ENCODE results near the gene FOXD2.

Gene FOXD2

GRCh38 chr1:47418681-47419325 is 19.0 kb upstream of the FOXD2 start:
- Histone ChIP-seq H4K8ac (ENCODE audit: low read depth, low read length) (no peak overlapping the region), H2BK120ac (ENCODE audit: low read depth, low read length) (no peak overlapping the region), H3K4me1 (ENCODE audit: control insufficient read depth in 2 of 2, insufficient read depth in 1 of 2, low read depth in 1 of 2, low read length in 2 of 2) (no peaks in the 10 kb centered on the region), H2BK15ac (ENCODE audit: low read length) (no peak overlapping the region), H3K27me3 (ENCODE audit: control insufficient read depth in 3 of 3, insufficient read depth in 3 of 3, low read depth in 1 of 3, low read length in 3 of 3) (peaks cover 35 to 77% (median 68%) of the 10 kb centered on the region in 3 experiments), H2AK5ac (ENCODE audit: low read depth, low read length) (no peak overlapping the region), H3K23ac (ENCODE audit: low read depth, low read length, poor library complexity) (no peak overlapping the region), H2AFZ (ENCODE audit: low read length) (no peak overlapping the region), H3K4me2 (ENCODE audit: insufficient read depth, low read length, poor library complexity, severe bottlenecking) (no peak overlapping the region), H3K79me1 (ENCODE audit: low read depth, low read length) (no peaks in the 10 kb centered on the region), H2BK5ac (ENCODE audit: low read length) (no peak overlapping the region), H3K27ac (replicated peaks; ENCODE audit: low read length) (no peak overlapping the region), H3K18ac (ENCODE audit: low read length) (no peak overlapping the region), H3K4ac (ENCODE audit: low read length) (no peak overlapping the region), H3K9ac (ENCODE audit: low read depth, low read length, poor library complexity) (no peak overlapping the region), H3K9me3 (replicated peaks in 1 of 2; ENCODE audit: control insufficient read depth in 2 of 2, insufficient read depth in 1 of 2, low read depth in 1 of 2, low read length in 2 of 2) (peaks cover 0 to 3% of the 10 kb centered on the region in 2 donors), H4K91ac (ENCODE audit: low read depth, low read length, poor library complexity) (no peak overlapping the region), H3K36me3 (replicated peaks in 1 of 2; ENCODE audit: control insufficient read depth in 2 of 2, insufficient read depth in 2 of 2, low read length in 2 of 2) (no peaks in the 10 kb centered on the region), H3K4me3 (ENCODE audit: low read length in 2 of 2) (no peak overlapping the region), H3K14ac (ENCODE audit: low read length) (no peak overlapping the region), H2BK12ac (ENCODE audit: low read length) (no peak overlapping the region)
- DNase-seq (ENCODE audit: low spot score): no peak
- no CpG with 5 or more reads among the region's 6 CpGs for WGBS, 2 donors (ENCODE audit: extremely low coverage in 2 of 2, insufficient read length in 2 of 2, insufficient replicate concordance in 1 of 2)

GRCh38 chr1:47420547-47420946 is 17.3 kb upstream of the FOXD2 start:
- WGBS, 2 donors (ENCODE audit: extremely low coverage in 2 of 2, insufficient read length in 2 of 2, insufficient replicate concordance in 1 of 2): 100% methylated on average over 2 to 3 of the region's 4 CpGs

GRCh38 chr1:47423872-47424271 is 14.0 kb upstream of the FOXD2 start:
- Histone ChIP-seq H3K36me3 (replicated peaks in 1 of 2; ENCODE audit: control insufficient read depth in 2 of 2, insufficient read depth in 2 of 2, low read length in 2 of 2) (no peaks in the 10 kb centered on the region), H2BK120ac (ENCODE audit: low read depth, low read length) (no peak overlapping the region), H3K27ac (replicated peaks; ENCODE audit: low read length) (no peak overlapping the region), H3K14ac (ENCODE audit: low read length) (no peak overlapping the region), H3K79me1 (ENCODE audit: low read depth, low read length) (no peaks in the 10 kb centered on the region), H3K4me3 (ENCODE audit: low read length in 2 of 2) (no peak overlapping the region), H2BK15ac (ENCODE audit: low read length) (no peak overlapping the region), H3K4me1 (ENCODE audit: control insufficient read depth in 2 of 2, insufficient read depth in 1 of 2, low read depth in 1 of 2, low read length in 2 of 2) (peaks cover 0 to 2% of the 10 kb centered on the region in 2 donors), H3K9me3 (replicated peaks in 1 of 2; ENCODE audit: control insufficient read depth in 2 of 2, insufficient read depth in 1 of 2, low read depth in 1 of 2, low read length in 2 of 2) (no peaks in the 10 kb centered on the region), H2BK12ac (ENCODE audit: low read length) (no peak overlapping the region), H3K9ac (ENCODE audit: low read depth, low read length, poor library complexity) (no peak overlapping the region), H3K23ac (ENCODE audit: low read depth, low read length, poor library complexity) (no peak overlapping the region), H2AK5ac (ENCODE audit: low read depth, low read length) (no peak overlapping the region), H3K4me2 (ENCODE audit: insufficient read depth, low read length, poor library complexity, severe bottlenecking) (no peak overlapping the region), H4K8ac (ENCODE audit: low read depth, low read length) (no peak overlapping the region), H2BK5ac (ENCODE audit: low read length) (no peak overlapping the region), H4K91ac (ENCODE audit: low read depth, low read length, poor library complexity) (no peak overlapping the region), H3K27me3 (ENCODE audit: control insufficient read depth in 3 of 3, insufficient read depth in 3 of 3, low read depth in 1 of 3, low read length in 3 of 3) (peaks cover 7 to 57% (median 17%) of the 10 kb centered on the region in 3 experiments), H3K18ac (ENCODE audit: low read length) (no peak overlapping the region), H3K4ac (ENCODE audit: low read length) (no peak overlapping the region), H2AFZ (ENCODE audit: low read length) (no peak overlapping the region)
- no peak for DNase-seq (ENCODE audit: low spot score)
- no CpG with 5 or more reads among the region's 2 CpGs for whole genome bisulfite sequencing, 2 donors (ENCODE audit: extremely low coverage in 2 of 2, insufficient read length in 2 of 2, insufficient replicate concordance in 1 of 2)

More at GRCh38 chr1:47420547-47420946, 17.3 kb upstream of the FOXD2 start:
- Histone ChIP-seq H4K91ac (ENCODE audit: low read depth, low read length, poor library complexity) (no peak overlapping the region), H3K4me2 (ENCODE audit: insufficient read depth, low read length, poor library complexity, severe bottlenecking) (no peak overlapping the region), H3K18ac (ENCODE audit: low read length) (no peak overlapping the region), H2BK15ac (ENCODE audit: low read length) (no peak overlapping the region), H2AK5ac (ENCODE audit: low read depth, low read length) (no peak overlapping the region), H3K9me3 (replicated peaks in 1 of 2; ENCODE audit: control insufficient read depth in 2 of 2, insufficient read depth in 1 of 2, low read depth in 1 of 2, low read length in 2 of 2) (peaks cover 0 to 3% of the 10 kb centered on the region in 2 donors), H3K14ac (ENCODE audit: low read length) (no peak overlapping the region), H3K79me1 (ENCODE audit: low read depth, low read length) (no peaks in the 10 kb centered on the region), H2AFZ (ENCODE audit: low read length) (no peak overlapping the region), H3K23ac (ENCODE audit: low read depth, low read length, poor library complexity) (no peak overlapping the region), H3K36me3 (replicated peaks in 1 of 2; ENCODE audit: control insufficient read depth in 2 of 2, insufficient read depth in 2 of 2, low read length in 2 of 2) (no peaks in the 10 kb centered on the region), H2BK5ac (ENCODE audit: low read length) (no peak overlapping the region), H3K27ac (replicated peaks; ENCODE audit: low read length) (no peak overlapping the region), H3K4ac (ENCODE audit: low read length) (no peak overlapping the region), H2BK12ac (ENCODE audit: low read length) (no peak overlapping the region), H4K8ac (ENCODE audit: low read depth, low read length) (no peak overlapping the region), H3K9ac (ENCODE audit: low read depth, low read length, poor library complexity) (no peak overlapping the region), H3K27me3 (ENCODE audit: control insufficient read depth in 3 of 3, insufficient read depth in 3 of 3, low read depth in 1 of 3, low read length in 3 of 3) (peaks cover 31 to 66% (median 50%) of the 10 kb centered on the region in 3 experiments), H2BK120ac (ENCODE audit: low read depth, low read length) (no peak overlapping the region), H3K4me1 (ENCODE audit: control insufficient read depth in 2 of 2, insufficient read depth in 1 of 2, low read depth in 1 of 2, low read length in 2 of 2) (peaks cover 0 to 2% of the 10 kb centered on the region in 2 donors), H3K4me3 (ENCODE audit: low read length in 2 of 2) (no peak overlapping the region)
- DNase-seq (ENCODE audit: low spot score): no peak

GRCh38 chr1:47424336-47424982 is 13.4 kb upstream of the FOXD2 start:
- Histone ChIP-seq H3K4me3 (ENCODE audit: low read length in 2 of 2) (no peak overlapping the region), H4K91ac (ENCODE audit: low read depth, low read length, poor library complexity) (no peak overlapping the region), H2AFZ (ENCODE audit: low read length) (no peak overlapping the region), H3K79me1 (ENCODE audit: low read depth, low read length) (no peaks in the 10 kb centered on the region), H2AK5ac (ENCODE audit: low read depth, low read length) (no peak overlapping the region), H2BK120ac (ENCODE audit: low read depth, low read length) (no peak overlapping the region), H3K9ac (ENCODE audit: low read depth, low read length, poor library complexity) (no peak overlapping the region), H3K4me2 (ENCODE audit: insufficient read depth, low read length, poor library complexity, severe bottlenecking) (no peak overlapping the region), H2BK15ac (ENCODE audit: low read length) (no peak overlapping the region), H3K14ac (ENCODE audit: low read length) (no peak overlapping the region), H2BK12ac (ENCODE audit: low read length) (no peak overlapping the region), H3K27me3 (ENCODE audit: control insufficient read depth in 3 of 3, insufficient read depth in 3 of 3, low read depth in 1 of 3, low read length in 3 of 3) (peaks cover 5 to 57% (median 12%) of the 10 kb centered on the region in 3 experiments), H3K4ac (ENCODE audit: low read length) (no peak overlapping the region), H2BK5ac (ENCODE audit: low read length) (no peak overlapping the region), H3K4me1 (ENCODE audit: control insufficient read depth in 2 of 2, insufficient read depth in 1 of 2, low read depth in 1 of 2, low read length in 2 of 2) (peaks cover 0 to 2% of the 10 kb centered on the region in 2 donors), H3K36me3 (replicated peaks in 1 of 2; ENCODE audit: control insufficient read depth in 2 of 2, insufficient read depth in 2 of 2, low read length in 2 of 2) (no peaks in the 10 kb centered on the region), H3K9me3 (replicated peaks in 1 of 2; ENCODE audit: control insufficient read depth in 2 of 2, insufficient read depth in 1 of 2, low read depth in 1 of 2, low read length in 2 of 2) (no peaks in the 10 kb centered on the region), H3K27ac (replicated peaks; ENCODE audit: low read length) (no peak overlapping the region), H3K18ac (ENCODE audit: low read length) (no peak overlapping the region), H3K23ac (ENCODE audit: low read depth, low read length, poor library complexity) (no peak overlapping the region), H4K8ac (ENCODE audit: low read depth, low read length) (no peak overlapping the region)
- peak; percentile 64 for DNase-seq (ENCODE audit: low spot score)
- WGBS, 2 donors (ENCODE audit: extremely low coverage in 2 of 2, insufficient read length in 2 of 2, insufficient replicate concordance in 1 of 2): no CpG with 5 or more reads among the region's 6 CpGs

Measured in neuronal stem cell (in vitro differentiated cells).